OCI-LY7 (cell line): ENCODE results near the gene MRPL49.

Experiments used
- EZH2phosphoT487 ChIP-seq: fragments of 200-600 bp; sonication (generic); IDR thresholded peaks from 2 replicates; pipeline ENCODE4 v1.6.1; 2018; ENCODE audit warnings: low read depth, borderline replicate concordance, mild to moderate bottlenecking, mixed run types, antibody characterized with exemption, low read length, moderate library complexity, mixed read lengths
- TF ChIP-seq, protein P1 (sequence below): fragments of 200-600 bp; sonication (generic); conservative IDR thresholded peaks from 2 replicates; pipeline ENCODE4 v1.5.1; 2014; ENCODE audit warnings: mild to moderate bottlenecking, antibody characterized with exemption, low read length, moderate library complexity, mixed read lengths

DNA sequence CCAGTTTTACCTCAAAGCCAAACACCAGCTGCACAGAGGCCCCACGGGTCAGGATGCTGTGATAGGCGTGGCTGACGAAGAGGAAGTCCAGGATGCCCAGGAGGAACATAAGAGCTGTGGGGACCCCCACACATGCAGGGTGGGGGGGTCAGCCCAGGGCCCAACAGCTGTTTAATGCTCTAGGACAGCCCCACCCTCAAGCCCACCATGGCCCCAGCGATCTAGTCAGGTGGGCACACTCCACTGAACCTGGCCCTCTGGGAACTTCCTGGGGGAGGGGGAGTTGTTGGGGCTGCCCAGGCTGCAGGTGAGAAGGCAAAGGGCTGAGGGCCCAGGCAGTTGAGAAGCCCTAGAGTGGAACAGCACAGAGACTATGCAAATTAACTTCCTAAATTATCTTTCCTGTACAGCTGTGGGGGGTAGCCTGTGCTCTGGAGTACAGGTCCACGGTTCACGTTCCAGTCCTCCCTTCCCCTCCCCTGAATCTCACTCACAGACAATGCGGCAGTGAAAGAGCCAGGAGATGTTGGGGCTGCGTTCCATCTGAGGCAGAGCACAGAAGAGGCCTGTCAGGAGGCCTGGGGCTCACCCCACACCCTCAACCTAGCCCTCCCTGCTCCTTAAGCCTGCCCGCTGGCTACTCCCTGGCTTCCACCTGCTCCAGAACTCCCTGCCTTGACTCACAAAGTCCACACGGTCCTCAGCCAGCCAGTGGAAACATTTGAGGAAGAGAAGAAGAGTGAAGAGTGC, 10.3 kb downstream of the MRPL49 start:
- TF ChIP-seq, protein P1, sequence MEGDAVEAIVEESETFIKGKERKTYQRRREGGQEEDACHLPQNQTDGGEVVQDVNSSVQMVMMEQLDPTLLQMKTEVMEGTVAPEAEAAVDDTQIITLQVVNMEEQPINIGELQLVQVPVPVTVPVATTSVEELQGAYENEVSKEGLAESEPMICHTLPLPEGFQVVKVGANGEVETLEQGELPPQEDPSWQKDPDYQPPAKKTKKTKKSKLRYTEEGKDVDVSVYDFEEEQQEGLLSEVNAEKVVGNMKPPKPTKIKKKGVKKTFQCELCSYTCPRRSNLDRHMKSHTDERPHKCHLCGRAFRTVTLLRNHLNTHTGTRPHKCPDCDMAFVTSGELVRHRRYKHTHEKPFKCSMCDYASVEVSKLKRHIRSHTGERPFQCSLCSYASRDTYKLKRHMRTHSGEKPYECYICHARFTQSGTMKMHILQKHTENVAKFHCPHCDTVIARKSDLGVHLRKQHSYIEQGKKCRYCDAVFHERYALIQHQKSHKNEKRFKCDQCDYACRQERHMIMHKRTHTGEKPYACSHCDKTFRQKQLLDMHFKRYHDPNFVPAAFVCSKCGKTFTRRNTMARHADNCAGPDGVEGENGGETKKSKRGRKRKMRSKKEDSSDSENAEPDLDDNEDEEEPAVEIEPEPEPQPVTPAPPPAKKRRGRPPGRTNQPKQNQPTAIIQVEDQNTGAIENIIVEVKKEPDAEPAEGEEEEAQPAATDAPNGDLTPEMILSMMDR: no peak
- TF ChIP-seq EZH2phosphoT487: no peak
